K562 treated with DMSO at 1 percent for 48 hours (cell line): ENCODE data around the gene ZMPSTE24. TPM values are rescaled to one million over a fixed set of nuclear protein-coding genes. Genes with fewer than 3 reads are reported as not detected.

Source experiments
- total RNA-seq: library from RNA; unstranded; fragments of 300-600 nt; gene quantifications from 2 replicates; pipeline ENCODE4 v1.2.3, GENCODE V29; 2022; ENCODE audit warnings: low replicate concordance; ENCODE audit errors: extremely low read depth

Gene ZMPSTE24
- not detected in 2 replicates for total RNA-seq

DNA sequence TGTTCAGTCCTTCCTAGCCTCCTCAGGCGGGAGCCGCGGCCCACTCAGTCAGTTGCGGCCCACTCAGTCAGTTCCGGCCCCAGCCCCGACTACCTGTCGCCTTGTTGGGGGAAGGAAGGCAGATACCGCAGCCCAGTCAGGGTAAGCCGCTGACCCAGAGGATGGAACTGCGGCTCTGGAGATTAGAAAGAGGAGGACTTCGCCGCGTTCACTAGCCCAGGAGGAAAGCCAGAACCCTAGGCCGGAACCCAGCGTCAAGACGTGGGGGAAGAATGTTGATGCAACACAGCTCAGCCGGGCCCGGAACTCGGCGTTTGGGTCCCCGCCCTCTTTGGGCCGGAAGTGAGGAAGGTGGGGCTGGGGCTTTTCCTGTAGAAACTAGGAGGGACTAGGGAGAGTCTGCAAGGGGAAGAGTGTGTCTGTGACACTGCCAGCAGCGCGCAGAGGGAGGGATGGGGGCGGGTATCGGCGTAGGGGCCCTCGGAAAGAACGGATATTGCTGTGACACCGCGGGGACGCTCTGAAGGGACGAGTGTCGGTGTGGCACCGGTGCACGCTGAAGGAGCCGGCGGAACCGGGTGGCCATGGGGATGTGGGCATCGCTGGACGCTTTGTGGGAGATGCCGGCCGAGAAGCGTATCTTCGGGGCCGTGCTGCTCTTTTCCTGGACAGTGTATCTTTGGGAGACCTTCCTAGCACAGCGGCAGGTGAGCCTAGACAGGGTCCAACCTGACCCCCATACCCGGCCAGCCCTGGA is at the start of gene ZMPSTE24:
Gene ZMPSTE24, plus strand, starts transcription at position 549 of the 757 bp plus-strand sequence. Its CDS starts 36 bp downstream, at position 585.

DNA sequence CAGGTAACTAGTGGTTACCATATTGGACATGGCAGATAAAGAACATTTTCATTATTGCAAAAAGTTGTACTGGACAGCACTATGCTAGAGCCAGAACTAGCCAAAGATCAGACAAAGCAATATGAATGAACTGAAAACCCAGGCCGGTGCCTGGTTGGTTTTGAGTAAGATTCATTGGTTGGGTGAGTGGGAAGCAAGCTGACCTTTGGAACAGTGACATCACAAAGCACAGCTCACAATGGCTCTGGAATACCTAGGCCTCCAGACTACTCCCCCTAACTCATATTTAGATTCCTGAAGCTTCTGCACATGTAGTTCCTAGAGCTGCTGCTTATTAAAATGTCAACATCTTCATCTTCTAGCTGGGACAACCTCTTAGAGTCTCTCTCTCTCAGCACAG is 10.4 kb upstream of the ZMPSTE24 start, which contains the start of gene TMCO2:
Gene TMCO2, plus strand, starts transcription at position 283 of the 400 bp plus-strand sequence. Its CDS starts 57 bp downstream, at position 340.

DNA sequence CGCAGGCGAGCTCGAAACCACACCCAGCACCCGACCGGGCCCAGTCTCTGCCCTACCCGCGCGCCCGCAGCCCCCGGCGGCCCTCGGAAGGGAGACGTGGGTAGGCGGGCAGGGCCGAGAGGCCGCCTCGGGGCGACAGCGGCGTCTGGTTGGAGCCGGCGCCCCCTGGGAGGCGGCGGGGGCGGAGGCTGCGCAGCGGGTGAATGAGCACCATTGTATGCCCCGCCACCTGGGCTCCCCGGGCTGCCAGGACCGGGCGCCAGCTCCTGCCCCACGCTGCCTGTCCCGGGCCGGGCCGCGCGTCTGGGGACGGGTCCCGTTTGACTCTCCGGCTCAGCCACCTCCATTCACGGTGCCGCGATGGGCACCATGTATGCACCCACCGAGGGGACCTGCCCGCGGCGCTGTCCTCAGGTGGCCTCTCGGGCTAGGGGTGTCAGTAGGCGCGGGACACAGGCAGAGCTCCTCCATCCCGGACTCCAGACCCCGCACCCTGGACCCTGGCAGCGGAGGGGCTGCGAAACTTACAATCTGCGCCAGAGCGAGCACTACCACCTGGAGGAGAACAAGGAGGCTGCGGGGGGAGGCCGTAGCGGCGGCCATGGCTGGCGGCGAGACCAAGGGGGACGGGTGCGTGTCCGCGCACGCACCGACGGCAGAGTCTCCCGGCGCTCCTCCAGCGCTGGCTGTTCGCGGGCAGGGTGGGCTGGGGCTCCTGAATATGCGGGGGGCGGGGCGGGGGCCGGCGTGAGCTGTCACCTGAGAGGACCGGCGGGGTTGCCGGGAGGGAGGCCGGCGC is 58.8 kb downstream of the ZMPSTE24 start, which contains the start of gene COL9A2:
Gene COL9A2, minus strand, starts transcription at position 692 of the 799 bp plus-strand sequence. Its CDS starts 89 bp downstream, at position 603.

Other genes with a start within 250 kb of the ZMPSTE24 start
- gene CAP1, start 217.5 kb upstream of the ZMPSTE24 start, total RNA-seq: 147 TPM in 1 of 2 replicates, not detected in the other
- gene PPT1, start 161.0 kb upstream of the ZMPSTE24 start, total RNA-seq: not detected in 2 replicates
- gene RLF, start 96.8 kb upstream of the ZMPSTE24 start, total RNA-seq: not detected in 2 replicates
- gene TMCO2, start 10.3 kb upstream of the ZMPSTE24 start, total RNA-seq: not detected in 2 replicates
- gene COL9A2, start 59.0 kb downstream of the ZMPSTE24 start, total RNA-seq: not detected in 2 replicates
- 156 TPM in 1 of 2 replicates, not detected in the other for gene SMAP2, start 115.5 kb downstream of the ZMPSTE24 start, total RNA-seq
- gene ZFP69B, start 192.2 kb downstream of the ZMPSTE24 start, total RNA-seq: not detected in 2 replicates
- gene ZFP69, start 219.1 kb downstream of the ZMPSTE24 start, total RNA-seq: not detected in 2 replicates